Measurements from ENCODE around the gene SCAP.

Gene SCAP

GRCh38 chr3:47430606-47431005 lies 45.1 kb downstream of the SCAP start:
- no peak for DNase-seq

DNA sequence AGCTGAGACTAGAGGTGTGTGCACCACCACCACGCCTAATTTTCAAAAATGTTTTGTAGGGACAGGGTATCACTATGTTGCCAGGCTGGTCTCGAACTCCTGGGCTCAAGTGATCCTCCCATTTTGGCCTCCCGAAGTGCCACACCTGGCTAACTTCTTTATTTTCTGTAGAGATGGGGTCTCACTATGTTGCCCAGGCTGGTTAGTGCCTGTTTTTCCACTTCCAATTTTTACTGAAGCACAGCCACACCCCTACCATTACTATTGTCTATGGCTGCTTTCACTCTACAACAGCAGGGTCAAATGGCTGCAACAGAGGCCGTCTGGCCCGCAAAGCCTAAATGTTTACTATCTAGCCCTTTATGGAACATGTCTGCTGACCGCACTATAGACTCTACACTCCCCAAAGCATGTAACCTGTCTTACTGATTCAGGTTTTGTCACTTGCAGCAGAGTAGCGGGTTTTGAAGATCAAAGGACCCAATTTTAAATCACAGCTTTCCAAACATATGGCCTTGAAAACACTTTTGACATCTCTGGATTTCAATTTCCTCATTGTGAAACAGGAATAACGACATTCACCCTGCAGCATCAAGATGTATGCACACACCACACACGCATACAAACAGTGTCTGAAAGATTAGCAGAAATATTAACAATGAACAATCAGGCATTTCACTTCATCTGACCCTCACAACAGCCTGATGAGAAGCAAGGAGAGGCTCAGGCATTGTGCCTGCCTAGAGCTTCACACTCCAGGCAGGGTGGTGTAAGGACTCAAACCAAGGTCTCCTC lies 46.1 kb downstream of the SCAP start:
- no peak for DNase-seq

DNA sequence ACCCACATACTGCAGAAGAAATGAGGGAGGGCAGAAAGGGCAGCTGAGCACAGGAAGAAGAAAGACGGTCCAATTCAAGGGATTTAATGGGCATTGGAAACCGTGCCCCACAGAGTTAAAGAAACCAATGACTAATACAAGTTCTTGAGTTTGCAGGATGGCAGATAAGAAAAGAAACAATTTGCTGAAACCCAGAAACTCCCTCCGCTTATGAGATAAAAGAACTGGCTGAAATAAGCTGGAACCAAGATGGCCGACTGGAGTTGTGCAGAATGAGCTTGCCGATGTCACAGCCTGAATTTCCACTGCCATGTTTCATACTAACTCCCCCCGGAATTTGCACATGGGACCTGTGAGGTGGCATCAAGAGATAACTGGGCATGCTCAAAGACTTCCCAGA lies 47.1 kb downstream of the SCAP start:
- no peak for DNase-seq

GRCh38 chr3:47427866-47428265 lies 47.9 kb downstream of the SCAP start:
- DNase-seq = no peak

DNA sequence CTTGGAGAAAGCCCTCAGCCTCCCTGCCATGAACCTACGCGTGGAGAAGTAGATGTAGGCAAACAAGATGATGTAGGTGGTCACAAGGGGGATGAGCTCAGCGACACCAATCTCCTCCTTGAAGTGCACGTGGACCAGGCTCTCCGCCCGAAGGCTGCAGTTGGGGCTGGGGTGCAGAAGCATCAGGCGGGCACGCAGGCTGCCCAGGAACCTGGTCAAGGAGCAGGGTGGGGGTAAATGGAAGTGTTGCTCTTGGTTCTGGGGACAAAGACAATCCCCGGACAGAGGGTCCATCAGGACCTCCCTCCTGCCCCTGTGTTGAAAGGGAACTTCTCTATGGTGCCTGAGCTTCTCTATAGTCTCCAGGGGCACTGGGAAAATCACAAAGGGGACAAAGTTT lies 49.8 kb downstream of the SCAP start:
- DNase-seq = no peak

DNA sequence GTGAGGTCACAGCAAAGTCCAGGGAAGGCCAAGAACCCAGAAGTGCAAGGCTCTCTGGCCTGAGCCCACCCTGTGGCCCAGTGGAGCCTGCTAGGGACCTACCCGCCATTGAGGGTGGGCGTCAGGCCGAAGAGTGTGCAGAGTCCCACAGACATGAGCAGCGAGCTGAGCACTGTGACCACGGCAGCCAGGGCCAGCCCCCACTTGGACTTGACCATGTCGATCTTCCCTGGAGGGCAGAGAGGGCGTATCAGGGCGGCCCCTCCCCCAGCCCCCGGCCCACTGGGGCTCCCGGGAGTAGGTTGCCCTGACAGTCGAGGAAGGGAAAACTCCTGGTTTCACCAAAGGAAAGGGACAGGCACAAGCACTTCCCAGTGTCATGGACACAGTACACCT lies 50.4 kb downstream of the SCAP start:
- no peak for DNase-seq

GRCh38 chr3:47424434-47425382 lies 51.0 kb downstream of the SCAP start:
- no peak for DNase-seq

- DNase-seq = no peak
These were observed 52.1 kb downstream of the SCAP start for GRCh38 chr3:47423548-47424145.

- DNase-seq = no peak
These were observed 53.0 kb downstream of the SCAP start for GRCh38 chr3:47422743-47423142.

DNA sequence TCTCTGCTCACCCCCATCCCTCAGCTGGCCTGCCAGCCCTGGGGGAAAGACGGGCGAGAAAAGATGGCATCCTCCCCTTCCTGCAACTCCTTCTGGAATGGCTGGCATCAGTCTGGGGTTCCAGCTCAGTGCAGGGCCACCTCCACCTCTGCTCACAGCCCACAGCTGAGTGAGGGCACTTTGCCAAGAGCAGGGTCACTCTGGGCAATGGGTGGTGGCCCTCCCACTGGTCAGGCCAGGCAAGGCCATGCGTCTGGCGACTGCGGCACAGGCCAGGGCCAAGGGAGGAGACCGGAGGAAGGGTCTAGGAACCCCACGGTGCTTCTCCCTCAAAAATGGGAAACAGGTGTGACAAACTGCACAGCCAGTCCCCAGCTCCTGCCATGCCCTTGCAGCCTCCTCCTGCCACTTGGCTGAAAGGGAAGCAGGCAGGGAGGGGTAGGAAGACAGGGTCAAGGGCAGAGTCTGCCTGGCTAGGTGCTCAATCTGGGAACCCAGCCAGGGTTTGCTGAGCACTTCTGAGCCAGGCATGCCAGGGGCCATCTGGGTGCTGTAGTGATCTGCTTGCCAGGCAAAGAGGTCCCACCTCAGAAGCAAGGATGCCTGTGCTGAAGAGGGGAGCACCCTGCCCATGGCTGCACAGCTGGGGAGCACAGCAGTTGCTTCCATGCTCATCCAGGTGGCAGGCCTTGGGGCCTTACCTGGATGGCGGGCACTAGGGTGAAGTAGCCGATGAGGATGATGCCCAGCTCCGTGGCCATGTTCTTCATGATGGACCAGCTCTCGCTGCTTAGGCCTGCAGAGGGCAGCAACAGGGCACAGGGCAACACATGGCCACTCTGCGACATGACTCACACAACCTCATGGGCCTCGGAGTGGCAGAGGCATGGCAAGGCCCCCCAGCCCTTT lies 53.7 kb downstream of the SCAP start:
- no peak for DNase-seq

GRCh38 chr3:47420511-47421484 lies 54.9 kb downstream of the SCAP start:
- DNase-seq = peak; percentile 92

- no peak for DNase-seq
These were observed 55.7 kb downstream of the SCAP start for GRCh38 chr3:47420044-47420430.

GRCh38 chr3:47419083-47420043 lies 56.4 kb downstream of the SCAP start:
- no peak for DNase-seq

DNA sequence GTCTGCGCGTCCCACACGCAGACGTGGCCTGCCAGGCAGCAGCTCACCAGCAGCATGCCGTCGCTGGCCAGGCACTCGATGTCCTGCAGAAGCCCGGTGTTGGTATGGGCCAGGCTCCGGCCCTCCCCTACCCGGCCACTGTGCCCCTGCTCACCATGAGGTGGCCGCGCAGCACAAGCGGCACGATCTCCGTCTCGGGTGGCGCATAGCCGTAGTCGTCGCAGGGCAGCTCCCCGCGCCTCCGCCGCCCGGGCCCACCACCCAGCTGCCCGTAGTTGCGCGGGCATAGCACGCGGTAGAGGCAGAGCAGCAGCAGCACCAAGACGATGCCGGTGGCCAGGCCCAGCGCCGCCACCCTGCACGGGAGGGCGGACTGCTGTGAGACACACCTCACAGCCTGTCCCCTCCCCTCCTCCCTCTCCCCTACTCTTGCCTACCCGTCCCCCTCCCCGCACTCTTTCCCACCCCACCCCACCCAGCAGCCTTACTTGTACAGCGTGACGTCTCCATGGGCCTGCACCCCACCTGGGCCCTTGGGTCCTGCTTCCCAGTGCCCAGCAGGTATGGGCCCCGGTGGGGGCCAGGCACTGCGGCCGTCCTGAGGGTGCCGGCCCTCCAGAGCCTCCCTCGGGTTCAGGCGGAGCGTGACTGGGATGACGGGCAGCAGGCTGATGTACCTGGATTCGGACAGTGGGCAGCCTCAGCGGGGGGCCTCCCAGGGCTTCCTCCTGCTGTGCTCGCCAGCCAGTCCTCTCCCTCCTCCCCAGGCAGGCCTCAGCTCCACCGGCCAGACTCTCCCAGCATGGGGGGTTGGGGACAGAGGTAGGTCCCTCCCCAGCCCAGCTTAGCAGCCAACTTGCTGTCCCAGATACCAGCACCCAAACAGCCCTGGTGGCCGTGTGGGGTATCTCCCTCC lies 57.3 kb downstream of the SCAP start:
- no peak for DNase-seq

GRCh38 chr3:47416041-47416440 lies 59.7 kb downstream of the SCAP start:
- DNase-seq = no peak

DNA sequence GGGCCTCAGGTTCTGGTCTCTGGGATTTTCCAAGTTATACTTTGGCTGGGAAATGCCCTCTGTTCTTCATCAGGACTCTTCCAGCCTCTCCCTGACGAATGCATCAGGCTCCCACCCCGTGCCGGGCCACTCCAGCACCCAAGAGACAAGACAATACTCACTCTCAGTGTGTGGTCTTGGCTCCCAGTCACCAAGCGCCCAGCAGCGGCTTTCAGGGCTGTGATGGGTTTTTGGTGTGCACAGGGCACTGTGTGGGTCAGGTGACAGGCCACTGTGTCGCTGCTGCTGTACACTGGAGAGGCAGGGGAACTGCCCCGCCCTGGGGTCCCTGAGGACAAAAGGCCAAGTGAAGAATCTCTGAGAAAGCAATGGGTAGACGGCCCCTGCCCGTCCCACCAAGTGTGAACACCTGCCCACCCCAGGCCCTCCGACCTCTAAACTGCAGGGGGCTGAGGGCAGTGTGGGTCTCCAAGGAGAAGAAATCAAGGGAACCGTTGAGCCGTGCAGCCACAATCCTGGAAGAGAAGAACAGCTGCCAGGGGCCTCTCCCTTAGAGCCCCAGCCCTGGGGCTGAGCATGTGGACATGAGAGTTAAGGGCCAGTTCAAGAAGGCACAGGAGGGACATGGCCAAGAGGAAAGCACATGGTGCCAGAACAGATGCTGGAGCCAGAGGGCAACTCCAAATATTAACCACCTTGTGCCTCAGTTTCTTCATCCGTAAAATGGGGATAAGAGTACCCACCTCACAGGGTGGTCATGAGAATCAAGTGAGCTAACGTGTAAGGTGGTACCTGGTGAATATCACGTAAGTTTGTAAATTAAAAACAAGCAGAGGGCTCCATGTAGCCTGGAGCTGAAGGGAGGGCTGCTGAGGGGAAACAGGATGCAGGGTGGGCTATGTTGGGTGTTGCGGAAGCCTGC lies 60.8 kb downstream of the SCAP start:
- DNase-seq = no peak

- DNase-seq = no peak
These were observed 61.6 kb downstream of the SCAP start for GRCh38 chr3:47414161-47414564.

GRCh38 chr3:47413751-47414150 lies 62.0 kb downstream of the SCAP start:
- DNase-seq = no peak
